ENCODE data around the gene CLIC4.

- TF ChIP-seq CTCF (IDR thresholded peaks at IDR 0.05): no peak
- TF ChIP-seq POLR2AphosphoS5 (IDR thresholded peaks at IDR 0.05; ENCODE audit: insufficient read depth in 1 of 2, low read depth in 1 of 2): no peak
Measured at GRCh38 chr1:24770881-24771280, 25.6 kb downstream of the CLIC4 start.
